ENCODE results near the gene ABHD5.
A peak's percentile ranks its signal among the peaks of the same experiment; 100 is the strongest.

ABHD5 gene

GRCh38 chr3:43686700-43687498 is 3.8 kb upstream of the ABHD5 start:
- no peak for DNase-seq

GRCh38 chr3:43687499-43687811 is 3.3 kb upstream of the ABHD5 start:
- DNase-seq = no peak

- no peak for DNase-seq
Measured at GRCh38 chr3:43688245-43688650, 2.5 kb upstream of the ABHD5 start.

GRCh38 chr3:43689166-43689565 is 1.6 kb upstream of the ABHD5 start:
- DNase-seq = no peak

- no peak for DNase-seq
Measured at GRCh38 chr3:43689766-43690399, 855 bp upstream of the ABHD5 start.

- DNase-seq = peak; percentile 60
Measured at GRCh38 chr3:43691120-43691995, 620 bp downstream of the ABHD5 start.

- DNase-seq = no peak
Measured at GRCh38 chr3:43692085-43692855, 1.5 kb downstream of the ABHD5 start.

GRCh38 chr3:43692971-43693370 is 2.2 kb downstream of the ABHD5 start:
- no peak for DNase-seq

GRCh38 chr3:43693594-43693993 is 2.9 kb downstream of the ABHD5 start:
- no peak for DNase-seq

GRCh38 chr3:43695443-43695842 is 4.7 kb downstream of the ABHD5 start:
- no peak for DNase-seq

- DNase-seq = no peak
Measured at GRCh38 chr3:43695863-43696262, 5.1 kb downstream of the ABHD5 start.

- DNase-seq = no peak
Measured at GRCh38 chr3:43696441-43696840, 5.7 kb downstream of the ABHD5 start.

- no peak for DNase-seq
Measured at GRCh38 chr3:43696881-43697280, 6.1 kb downstream of the ABHD5 start.

GRCh38 chr3:43699864-43700263 is 9.1 kb downstream of the ABHD5 start:
- DNase-seq = no peak

GRCh38 chr3:43704697-43705096 is 14.0 kb downstream of the ABHD5 start:
- DNase-seq = no peak

- DNase-seq = no peak
Measured at GRCh38 chr3:43706342-43706741, 15.6 kb downstream of the ABHD5 start.

GRCh38 chr3:43707266-43707665 is 16.5 kb downstream of the ABHD5 start:
- no peak for DNase-seq

GRCh38 chr3:43707998-43708397 is 17.3 kb downstream of the ABHD5 start:
- no peak for DNase-seq

GRCh38 chr3:43709022-43709421 is 18.3 kb downstream of the ABHD5 start:
- DNase-seq = no peak

GRCh38 chr3:43710607-43711006 is 19.9 kb downstream of the ABHD5 start:
- no peak for DNase-seq

- no peak for DNase-seq
Measured at GRCh38 chr3:43718296-43718695, 27.6 kb downstream of the ABHD5 start.

GRCh38 chr3:43723121-43723734 is 32.5 kb downstream of the ABHD5 start:
- DNase-seq = no peak

- no peak for DNase-seq
Measured at GRCh38 chr3:43726521-43726920, 35.8 kb downstream of the ABHD5 start.

Measured in NCI-H526 treated with DMSO at 0.1 percent for 48 hours (cell line).